Kidney (tissue), 14 donors: ENCODE measurements around the gene TMEM63A. TPM values are rescaled to one million over a fixed set of nuclear protein-coding genes. Genes with fewer than 3 reads are reported as not detected.
A peak's percentile ranks its signal among the peaks of the same experiment; 100 is the strongest.

Source experiments
- DNase-seq, 5 donors: peaks; one replicate each; pipeline ENCODE4 v3.0.0-alpha.2; 2013 to 2020
- FAIRE-seq: peaks from 2 replicates; lab custom pipeline; 2012; peaks lifted over from hg19 to GRCh38; lab: Jason Lieb, UNC
- H3K27ac ChIP-seq, 2 donors: one replicate each; pipeline ENCODE4 v1.7.0; 2013; ENCODE audit warnings: low read depth in 2 of 2, low read length in 2 of 2, inconsistent platforms in 1 of 2
- H3K27me3 ChIP-seq: one replicate; pipeline ENCODE4 v1.7.1; 2013; ENCODE audit warnings: low read length, inconsistent platforms; ENCODE audit not compliant: control insufficient read depth, insufficient read depth
- H3K36me3 ChIP-seq, 3 donors: one replicate each; pipeline versions ENCODE4 v1.7.0 to v1.7.1; 2013; ENCODE audit warnings: low read length in 3 of 3, control low read depth in 1 of 3, inconsistent platforms in 1 of 3; ENCODE audit not compliant: insufficient read depth in 3 of 3, control insufficient read depth in 2 of 3
- H3K4me1 ChIP-seq, 3 donors: one replicate each; pipeline versions ENCODE4 v1.7.0 to v1.7.1; 2013; ENCODE audit warnings: low read length in 3 of 3, inconsistent platforms in 1 of 3, low read depth in 1 of 3; ENCODE audit not compliant: control insufficient read depth in 2 of 3, insufficient read depth in 2 of 3
- H3K4me3 ChIP-seq, 3 donors: one replicate each; pipeline versions ENCODE4 v1.7.0 to v1.8.1; 2013; ENCODE audit warnings: low read length in 3 of 3, control low read depth in 1 of 3, inconsistent platforms in 1 of 3
- H3K9ac ChIP-seq, 3 donors: one replicate each; pipeline versions ENCODE4 v1.7.0 to v1.7.1; 2013; ENCODE audit warnings: low read length in 3 of 3, control low read depth in 1 of 3, inconsistent platforms in 1 of 3
- H3K9me3 ChIP-seq, 3 donors: one replicate each; pipeline versions ENCODE4 v1.7.0 to v1.7.1; 2013; ENCODE audit warnings: low read length in 3 of 3, control low read depth in 1 of 3, inconsistent platforms in 1 of 3; ENCODE audit not compliant: control insufficient read depth in 2 of 3, insufficient read depth in 1 of 3
- CTCF ChIP-seq: IDR thresholded peaks from 3 replicates; pipeline ENCODE4 v1.5.1; 2012; ENCODE audit warnings: mild to moderate bottlenecking, moderate library complexity, borderline replicate concordance; ENCODE audit not compliant: insufficient read depth; ENCODE audit errors: extremely low read depth
- intact Hi-C: fragments of 100-400 bp; cut with DNase I; formaldehyde crosslinking; loops from one replicate; pipeline ENCODE4 v1.11.1; 2022
- polyA plus RNA-seq: library from polyadenylated mRNA; stranded (reverse); fragments of 350-450 nt; fragmentation: Illumina TruSeq; extraction: RNeasy Lipid Tissue Mini Kit (QIAGEN cat#74804); gene quantifications from one replicate; pipeline ENCODE4 v1.2.3, GENCODE V29; 2014; ENCODE audit warnings: low read depth, low replicate concordance; ENCODE audit not compliant: insufficient read depth
- total RNA-seq: library from RNA; stranded (reverse); fragmentation: NEBNext Ultra II Directional; extraction: Animal tissue kit (Norgen Biotek cat#: 25700); gene quantifications from one replicate; pipeline ENCODE4 v1.2.1, GENCODE V29; 2021
- donor health status: control.
- donor health status: control.
- donor health status: control.
- donor health status: control.
- donor health status: control.
- donor health status: DM: yes; HTN: yes; CAD: no.
- donor health status: Normal renal cell carcinoma (clear cell type).

Gene TMEM63A
- total and polyA plus RNA-seq, 2 donors from 2014 or later, result 25.5 to 159 TPM

GRCh38 chr1:225827076-225827475, 55.1 kb downstream of the TMEM63A start:
- H3K4me1 ChIP-seq, result peaks cover 0 to 13% (median 0%) of the 10 kb centered on the region in 3 donors
- no peak for DNase-seq
- H3K36me3 ChIP-seq, result peaks cover 3 to 23% (median 15%) of the 10 kb centered on the region in 3 donors
- H3K27me3 ChIP-seq, result no peaks in the 10 kb centered on the region
- no peak overlapping the region for H3K9ac ChIP-seq
- no peak overlapping the region for H3K4me3 ChIP-seq
- no peak for FAIRE-seq
- no peak for TF ChIP-seq CTCF
- intact Hi-C loops, result no loop called here
- H3K27ac ChIP-seq, result no peak overlapping the region
- H3K9me3 ChIP-seq, result no peaks in the 10 kb centered on the region

- Histone ChIP-seq H3K4me1 (peaks cover 0 to 13% (median 0%) of the 10 kb centered on the region in 3 donors), H3K27ac (no peak overlapping the region), H3K36me3 (peaks cover 0 to 16% (median 10%) of the 10 kb centered on the region in 3 donors), H3K4me3 (no peak overlapping the region), H3K9ac (no peak overlapping the region), H3K9me3 (no peaks in the 10 kb centered on the region), H3K27me3 (no peaks in the 10 kb centered on the region)
- no peak for FAIRE-seq
- TF ChIP-seq CTCF, result no peak
- intact Hi-C loops, result no loop called here
- peak in 4 of 5 donors; percentile 64 to 78 (median 72) for DNase-seq
These were observed 56.6 kb downstream of the TMEM63A start for GRCh38 chr1:225825607-225826007.

GRCh38 chr1:225825078-225825477, 57.1 kb downstream of the TMEM63A start:
- H3K4me1 ChIP-seq, result peaks cover 0 to 13% (median 0%) of the 10 kb centered on the region in 3 donors
- no peak overlapping the region for H3K9ac ChIP-seq
- TF ChIP-seq CTCF, result no peak
- H3K36me3 ChIP-seq, result peaks cover 0 to 16% (median 8%) of the 10 kb centered on the region in 3 donors
- H3K27ac ChIP-seq, result no peak overlapping the region
- FAIRE-seq (no peak), DNase-seq (peak in 1 of 5 donors; percentile 42)
- intact Hi-C loops, result no loop called here
- no peak overlapping the region for H3K4me3 ChIP-seq
- no peaks in the 10 kb centered on the region for H3K9me3 ChIP-seq
- no peaks in the 10 kb centered on the region for H3K27me3 ChIP-seq

- no peaks in the 10 kb centered on the region for H3K9me3 ChIP-seq
- H3K27ac ChIP-seq, result no peak overlapping the region
- FAIRE-seq (no peak), DNase-seq (peak in 4 of 5 donors; percentile 63 to 70 (median 64))
- H3K27me3 ChIP-seq, result no peaks in the 10 kb centered on the region
- peaks cover 0 to 14% (median 8%) of the 10 kb centered on the region in 3 donors for H3K36me3 ChIP-seq
- intact Hi-C loops, result no loop called here
- no peak overlapping the region for H3K4me3 ChIP-seq
- peaks cover 0 to 13% (median 0%) of the 10 kb centered on the region in 3 donors for H3K4me1 ChIP-seq
- TF ChIP-seq CTCF, result no peak
- H3K9ac ChIP-seq, result no peak overlapping the region
These were observed 57.6 kb downstream of the TMEM63A start for GRCh38 chr1:225824533-225824941.
